GM19452 (cell line): ENCODE data around the gene COX14.
"Not testable (repeated sequence)": the region's sequence is repeated elsewhere in the genome, so short reads cannot be mapped to it uniquely, and the experiment has no call there.

Experiments used
- ATAC-seq: cut with Tn5 transposase; IDR thresholded peaks from one replicate; pipeline ENCODE4 v1.9.1; 2021; ENCODE audit not compliant: unreplicated experiment

COX14 gene

DNA sequence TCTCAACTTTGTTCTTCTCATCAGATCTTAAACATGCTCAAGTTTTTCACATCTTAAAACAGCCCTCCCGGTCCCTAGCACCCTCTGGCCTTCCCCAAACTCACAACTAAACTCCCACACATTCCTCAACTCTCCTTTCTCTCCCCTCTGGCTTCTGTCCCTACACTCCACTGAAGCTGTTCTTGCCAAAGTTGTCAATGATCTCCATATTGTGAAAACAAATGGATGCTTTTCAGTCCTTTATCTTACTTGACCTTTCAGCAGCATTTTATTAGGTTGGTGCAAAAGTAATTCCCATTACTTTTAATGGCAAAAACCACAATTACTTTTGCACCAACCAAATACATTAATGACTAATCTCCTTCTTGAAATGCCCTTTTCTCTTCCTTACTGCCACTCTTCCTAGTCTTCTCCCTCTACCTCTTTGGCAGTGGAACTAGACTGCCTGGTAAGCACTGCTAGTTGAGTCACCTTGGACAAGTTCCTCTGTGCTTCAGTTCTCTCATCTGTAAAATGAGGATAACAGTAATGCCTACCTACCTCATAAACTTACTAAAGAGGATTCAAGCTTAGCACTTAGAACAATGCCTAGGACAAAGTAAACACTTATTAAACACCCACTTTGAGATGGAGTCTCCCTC, 39.1 kb downstream of the COX14 start:
- ATAC-seq, result no peak

- ATAC-seq, result not testable (repeated sequence)
Observed at GRCh38 chr12:50154947-50155346, 42.9 kb downstream of the COX14 start.

DNA sequence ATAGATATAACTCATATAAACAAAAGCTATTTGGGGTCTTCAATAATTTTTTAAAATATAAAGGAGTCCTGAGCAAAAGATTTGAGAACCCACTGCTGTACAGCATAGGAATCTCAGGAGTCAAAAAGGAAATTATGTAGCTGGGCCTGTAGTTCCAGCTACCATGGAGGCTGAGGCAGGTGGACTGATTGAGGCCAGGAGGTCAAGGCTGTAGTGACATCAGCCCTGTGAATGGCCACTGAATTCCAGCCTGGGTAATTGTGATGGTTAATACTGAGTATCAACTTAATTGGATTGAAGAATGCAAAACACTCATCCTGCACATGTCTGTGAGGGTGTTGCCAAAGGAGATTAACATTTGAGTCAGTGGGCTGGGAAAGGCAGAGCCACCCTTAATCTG, 44.6 kb downstream of the COX14 start:
- ATAC-seq, result no peak

GRCh38 chr12:50157259-50157658, 45.2 kb downstream of the COX14 start:
- ATAC-seq, result no peak

DNA sequence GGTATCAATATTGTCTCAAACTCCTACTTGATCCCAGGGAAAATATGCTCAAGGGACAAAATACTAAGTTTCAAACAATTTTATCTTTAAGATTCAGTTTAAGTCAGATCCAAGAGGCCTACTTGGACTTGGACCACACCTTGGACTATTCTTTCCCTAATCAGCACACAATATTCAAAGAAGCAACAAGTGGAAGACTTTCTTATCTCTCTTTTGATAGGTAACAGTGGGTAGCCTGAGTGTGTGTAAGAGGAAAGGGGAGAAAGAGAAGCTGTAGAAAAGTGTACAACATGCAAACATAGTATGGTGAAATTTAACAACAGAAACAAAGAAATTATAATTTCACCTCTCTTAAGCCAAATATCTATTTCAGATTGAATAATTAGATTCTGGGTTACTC, 48.6 kb downstream of the COX14 start:
- ATAC-seq, result no peak

- no peak for ATAC-seq
Observed at GRCh38 chr12:50162230-50162629, 50.2 kb downstream of the COX14 start.

GRCh38 chr12:50164963-50165362, 52.9 kb downstream of the COX14 start:
- ATAC-seq, result no peak

DNA sequence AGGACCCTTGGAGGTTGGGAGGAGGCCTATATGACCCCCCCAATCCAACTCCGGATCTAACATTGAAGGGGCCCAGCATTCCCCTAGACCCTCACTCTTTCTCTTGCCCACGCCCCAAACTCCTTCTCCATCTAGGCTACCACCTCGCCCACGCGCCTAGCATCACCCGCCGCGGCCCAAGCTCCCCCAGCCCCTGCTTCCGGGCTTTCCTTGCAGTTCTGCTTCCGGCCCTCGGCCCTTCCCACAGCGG, 54.7 kb downstream of the COX14 start:
- ATAC-seq, result peak; percentile 43

GRCh38 chr12:50167049-50167828, 55.2 kb downstream of the COX14 start, which contains the start of gene CERS5:
TSS of gene CERS5 (minus strand) at chr12:50167369. CDS start at chr12:50167297, 72 bp downstream.
- peak; percentile 96 for ATAC-seq
